ENCODE data around the gene NRG3. TPM values are rescaled to one million over a fixed set of nuclear protein-coding genes. Genes with fewer than 3 reads are reported as not detected.

NRG3 gene
- total RNA-seq, 1 experiment from 2014 or later: not detected

- DNase-seq (ENCODE audit: low spot score): no peak
Observed at GRCh38 chr10:82091413-82091812, 216.4 kb downstream of the NRG3 start.

DNA sequence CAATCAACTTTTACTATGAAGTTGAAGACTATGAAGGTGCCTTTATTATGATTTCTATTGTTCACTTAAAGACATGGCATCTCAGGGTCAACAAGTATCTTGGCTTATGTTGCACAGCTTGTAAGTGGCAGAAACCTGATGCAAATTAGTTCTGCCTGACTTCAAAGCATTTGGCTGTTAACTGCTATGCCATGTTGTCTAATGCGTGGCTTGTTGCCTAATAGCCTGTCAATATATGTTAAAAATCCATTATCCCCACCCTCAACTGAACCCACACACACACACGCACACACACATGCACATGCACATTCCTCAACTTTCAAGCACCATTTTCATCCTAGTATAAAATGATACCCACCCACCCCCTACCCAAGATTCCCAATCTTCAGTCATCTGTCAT lies 217.1 kb downstream of the NRG3 start:
- DNase-seq (ENCODE audit: low spot score): no peak

- no peak for DNase-seq (ENCODE audit: low spot score)
Observed at GRCh38 chr10:82124713-82125112, 249.7 kb downstream of the NRG3 start.

- DNase-seq (ENCODE audit: low spot score): no peak
Observed at GRCh38 chr10:82128527-82128926, 253.5 kb downstream of the NRG3 start.

DNA sequence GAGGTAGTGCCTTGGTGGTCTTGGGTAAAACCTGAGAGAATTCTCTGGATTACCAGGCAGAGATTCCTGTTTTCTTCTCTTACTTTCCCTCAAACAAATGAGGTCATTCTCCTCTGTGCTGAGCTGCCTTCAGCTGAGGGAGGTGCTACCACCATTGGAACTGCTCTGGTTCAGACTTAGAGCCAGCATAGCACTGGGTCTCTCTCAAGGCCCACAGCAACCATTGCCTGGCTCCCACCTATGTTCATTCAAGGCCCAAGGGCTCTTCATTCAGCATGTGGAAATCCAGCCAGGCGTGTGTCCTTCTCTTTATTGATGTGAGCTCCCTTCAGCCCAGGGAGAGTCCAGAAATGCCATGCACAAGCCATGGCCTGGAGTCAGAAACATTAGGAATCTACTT lies 261.1 kb downstream of the NRG3 start:
- no peak for DNase-seq (ENCODE audit: low spot score)

- DNase-seq (ENCODE audit: low spot score): no peak
Observed at GRCh38 chr10:82144153-82144552, 269.2 kb downstream of the NRG3 start.

DNA sequence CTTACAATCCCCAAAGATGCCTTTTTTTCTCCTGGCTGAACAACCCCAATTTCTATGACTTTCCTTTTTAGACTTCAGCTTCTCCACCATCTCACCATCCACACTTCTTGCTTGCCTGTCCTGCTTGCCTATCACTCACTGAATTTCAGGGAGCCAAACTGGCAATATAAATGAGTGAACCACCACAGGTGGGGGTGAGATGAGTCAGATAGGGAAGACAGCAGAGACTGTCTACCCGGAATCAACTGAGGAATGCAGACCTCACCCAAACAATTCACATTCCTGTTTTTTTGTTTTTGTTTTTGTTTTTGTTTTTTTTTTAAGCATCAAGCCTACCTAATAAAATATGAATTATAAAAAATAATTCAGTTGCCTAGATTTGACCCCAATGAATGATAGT lies 273.8 kb downstream of the NRG3 start:
- DNase-seq (ENCODE audit: low spot score): no peak

DNA sequence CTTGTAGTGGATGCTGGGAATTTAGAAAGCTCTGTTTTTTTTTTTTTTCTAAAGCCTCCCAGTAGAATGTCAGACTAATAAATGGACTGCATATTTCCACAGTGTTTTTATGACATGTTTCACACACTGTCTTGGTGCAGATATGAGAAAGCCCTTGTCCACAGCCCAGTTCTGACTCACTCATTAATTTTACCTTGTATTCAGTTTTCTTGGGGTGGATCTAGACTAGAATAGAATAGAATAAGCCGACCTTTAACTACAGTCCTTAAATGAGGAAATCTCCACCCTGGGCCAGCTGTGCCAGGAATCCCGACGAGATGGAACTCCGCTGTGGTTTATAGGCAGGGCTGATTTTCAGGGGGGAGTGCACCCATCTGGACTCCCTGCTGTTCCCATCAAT lies 274.7 kb downstream of the NRG3 start:
- no peak for DNase-seq (ENCODE audit: low spot score)

GRCh38 chr10:82150123-82150900 lies 275.3 kb downstream of the NRG3 start:
- peak; percentile 44 for DNase-seq (ENCODE audit: low spot score)

DNA sequence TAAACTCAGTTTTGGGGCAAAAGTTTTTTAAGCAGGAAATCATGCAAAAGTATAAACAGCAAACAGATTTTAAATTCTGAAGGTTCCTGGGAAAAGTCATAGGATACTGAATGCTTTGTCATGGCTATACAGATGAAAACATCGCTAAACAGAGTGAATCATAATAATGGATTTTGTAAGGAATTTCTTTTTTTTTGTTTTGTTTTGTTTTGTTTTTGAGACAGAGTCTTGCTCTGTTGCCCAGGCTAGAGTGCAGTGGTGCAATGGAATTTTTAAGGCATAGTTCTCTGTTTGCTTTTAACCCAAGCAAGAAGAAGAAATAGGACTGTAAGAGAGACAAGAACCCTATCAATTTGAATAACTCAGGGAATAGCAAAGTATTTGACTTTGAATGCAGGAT lies 285.3 kb downstream of the NRG3 start:
- DNase-seq (ENCODE audit: low spot score): no peak

DNA sequence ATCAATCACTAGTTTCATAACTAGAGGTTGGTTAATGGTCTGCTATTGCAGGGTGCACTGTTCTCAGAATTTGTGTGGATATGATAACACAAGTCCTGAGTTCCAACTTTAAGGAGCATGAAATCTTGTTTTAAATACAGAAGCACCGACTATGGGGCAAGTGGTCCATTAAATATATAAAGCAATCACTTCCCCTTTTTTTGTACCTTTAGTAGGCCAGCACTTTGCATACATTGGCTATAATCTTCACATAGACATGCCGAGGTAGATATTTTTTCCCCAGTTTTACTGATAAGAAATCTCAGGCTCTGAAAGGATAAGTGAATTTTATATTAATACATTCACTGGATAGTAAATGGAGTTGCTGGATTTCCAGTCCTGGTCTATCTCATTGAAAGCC lies 286.3 kb downstream of the NRG3 start:
- DNase-seq (ENCODE audit: low spot score): no peak

DNA sequence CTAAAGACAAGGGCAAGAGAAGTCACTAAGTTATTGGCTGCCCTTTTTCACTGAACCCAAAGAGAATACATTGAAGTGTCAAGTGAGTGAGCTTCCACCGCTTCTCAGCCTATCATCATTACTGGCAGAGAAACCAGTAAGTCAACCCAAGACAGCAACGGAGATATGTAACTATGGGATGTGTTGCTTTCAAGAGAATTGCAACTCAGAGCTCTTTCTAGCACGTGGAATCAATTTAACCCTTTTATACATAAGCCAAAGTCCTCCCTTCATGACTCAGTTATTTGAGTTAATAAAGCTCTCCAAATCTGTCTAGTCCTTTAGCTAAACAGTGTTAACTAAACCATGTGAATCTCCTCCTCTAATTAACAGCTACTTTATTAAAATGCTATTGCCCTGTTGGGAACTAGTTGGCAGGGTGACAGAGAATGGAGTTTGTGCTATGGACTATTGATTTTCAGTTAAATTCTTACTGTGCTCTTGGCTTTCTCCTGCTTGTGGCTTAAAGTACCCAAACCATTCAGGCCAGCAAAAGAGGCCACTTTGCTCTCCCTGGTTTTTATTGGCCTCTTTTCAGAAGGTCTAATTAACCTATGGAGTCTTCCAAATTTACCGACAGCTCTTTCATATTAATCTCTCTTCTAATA lies 287.7 kb downstream of the NRG3 start:
- no peak for DNase-seq (ENCODE audit: low spot score)

DNA sequence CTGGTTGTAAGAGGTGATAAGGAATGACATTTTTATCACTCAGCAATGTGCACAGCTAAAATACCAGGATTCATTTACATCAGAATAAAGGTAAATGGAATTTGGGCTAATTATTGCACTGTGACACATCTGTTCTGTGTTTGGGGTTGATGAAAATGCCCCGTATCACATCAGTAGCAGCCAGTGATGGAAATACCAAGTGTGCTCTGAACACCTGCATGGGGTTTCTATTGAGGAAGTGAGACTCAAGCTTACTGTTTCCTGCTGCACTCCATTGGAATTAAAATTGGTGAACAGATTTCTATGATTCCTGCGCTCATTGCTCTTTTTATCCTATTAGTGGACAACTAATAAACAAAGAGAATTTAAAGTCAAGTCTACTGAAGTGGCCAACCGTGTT lies 296.9 kb downstream of the NRG3 start:
- no peak for DNase-seq (ENCODE audit: low spot score)

GRCh38 chr10:82176587-82176986 lies 301.6 kb downstream of the NRG3 start:
- DNase-seq (ENCODE audit: low spot score): no peak

DNA sequence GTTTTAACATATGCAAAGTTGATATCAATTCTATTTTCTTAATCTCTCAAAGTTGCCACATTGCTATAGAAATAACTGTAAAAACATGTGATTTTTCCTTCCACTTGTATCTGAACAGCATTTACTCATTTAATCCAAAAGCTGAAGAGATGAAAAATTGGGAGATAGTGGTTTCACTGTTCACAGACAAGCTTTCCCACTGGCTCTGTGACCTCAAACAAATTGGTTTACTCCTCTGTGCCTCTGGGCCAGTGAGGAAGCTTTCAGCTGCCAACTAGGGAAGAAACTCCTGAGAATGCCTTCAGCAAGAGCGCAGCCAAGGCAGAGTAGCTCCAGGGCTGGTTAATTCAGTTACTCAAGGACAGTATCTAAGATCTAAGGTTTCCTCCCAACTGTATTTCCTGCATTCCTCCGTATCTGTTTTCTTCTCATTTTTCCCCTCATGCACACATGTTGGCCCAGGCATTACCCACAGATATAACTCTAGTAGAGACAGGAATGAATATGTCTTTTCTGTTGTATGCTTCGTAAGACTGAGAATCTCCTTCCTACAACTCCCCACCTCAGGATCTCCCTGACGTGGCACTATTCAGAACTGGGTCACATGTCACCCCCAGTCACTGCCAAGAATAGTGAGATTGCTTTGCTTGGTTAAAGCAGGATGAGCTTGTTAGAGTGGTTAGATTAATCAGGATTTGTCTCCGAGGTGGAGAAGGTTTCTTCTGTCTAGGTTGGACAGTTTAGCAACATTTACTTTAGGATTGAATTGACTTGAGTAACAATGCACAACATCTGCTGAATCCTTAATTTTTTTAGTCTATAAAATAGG lies 315.7 kb downstream of the NRG3 start:
- DNase-seq (ENCODE audit: low spot score): peak; percentile 60

GRCh38 chr10:82191653-82192052 lies 316.7 kb downstream of the NRG3 start:
- no peak for DNase-seq (ENCODE audit: low spot score)

DNA sequence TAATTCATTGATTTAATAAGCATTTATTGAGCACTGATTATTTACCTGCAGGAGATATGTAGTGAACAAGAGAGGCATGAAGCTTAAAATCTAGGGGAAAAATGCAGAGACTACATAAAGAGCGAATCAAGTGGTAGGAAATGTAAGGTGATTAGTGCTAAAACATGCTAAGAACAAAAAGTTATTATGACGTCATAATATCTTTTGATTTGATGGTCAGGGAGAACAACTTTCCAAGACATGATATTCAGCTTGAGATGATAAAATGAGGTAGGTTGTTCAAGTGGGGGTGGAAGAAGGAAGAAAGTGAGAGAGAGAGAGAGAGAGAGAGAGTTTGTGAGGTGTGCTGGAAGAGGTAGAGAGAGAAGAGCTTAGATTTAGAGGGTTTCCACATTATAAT lies 317.7 kb downstream of the NRG3 start:
- no peak for DNase-seq (ENCODE audit: low spot score)

DNA sequence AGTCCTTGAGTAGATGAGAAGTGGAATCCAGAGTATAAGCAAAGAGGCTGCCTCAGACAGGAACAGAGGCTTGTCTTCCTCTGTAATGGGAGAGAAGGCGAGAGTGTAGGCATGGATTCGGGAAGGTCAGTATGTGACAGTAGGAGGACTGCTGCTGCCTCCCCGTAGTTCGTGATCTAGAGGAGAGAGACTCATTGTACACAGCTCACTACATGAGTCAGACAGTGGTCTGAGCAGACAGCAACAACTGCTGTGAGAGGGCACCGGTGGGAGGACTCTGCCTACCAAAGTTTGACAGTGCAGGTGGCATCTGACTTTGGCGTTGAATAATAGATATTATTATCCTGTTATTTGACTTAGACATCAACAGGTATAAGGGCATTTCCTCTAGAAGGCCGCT lies 319.4 kb downstream of the NRG3 start:
- DNase-seq (ENCODE audit: low spot score): no peak

GRCh38 chr10:82206831-82207230 lies 331.8 kb downstream of the NRG3 start:
- no peak for DNase-seq (ENCODE audit: low spot score)

GRCh38 chr10:82208726-82209125 lies 333.7 kb downstream of the NRG3 start:
- no peak for DNase-seq (ENCODE audit: low spot score)

DNA sequence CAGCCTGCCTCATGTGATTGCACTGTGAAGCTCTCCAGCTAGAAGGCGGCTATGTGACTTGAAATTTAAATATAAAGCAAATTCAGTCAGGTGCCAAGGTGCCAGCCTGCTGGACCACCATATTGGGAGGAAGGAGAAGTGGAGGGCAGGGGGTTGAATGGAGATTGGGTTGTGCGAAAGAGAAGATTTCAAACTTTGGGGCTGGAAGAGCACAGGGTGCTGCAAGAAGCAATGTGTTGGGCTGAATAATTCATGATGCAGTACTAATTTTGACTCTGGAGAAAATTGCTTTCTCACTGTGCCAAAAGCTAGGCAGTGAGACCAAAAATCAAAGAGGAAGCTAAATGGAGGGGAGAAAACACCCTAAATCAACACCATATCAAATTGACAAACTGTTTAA lies 335.3 kb downstream of the NRG3 start:
- DNase-seq (ENCODE audit: low spot score): no peak

DNA sequence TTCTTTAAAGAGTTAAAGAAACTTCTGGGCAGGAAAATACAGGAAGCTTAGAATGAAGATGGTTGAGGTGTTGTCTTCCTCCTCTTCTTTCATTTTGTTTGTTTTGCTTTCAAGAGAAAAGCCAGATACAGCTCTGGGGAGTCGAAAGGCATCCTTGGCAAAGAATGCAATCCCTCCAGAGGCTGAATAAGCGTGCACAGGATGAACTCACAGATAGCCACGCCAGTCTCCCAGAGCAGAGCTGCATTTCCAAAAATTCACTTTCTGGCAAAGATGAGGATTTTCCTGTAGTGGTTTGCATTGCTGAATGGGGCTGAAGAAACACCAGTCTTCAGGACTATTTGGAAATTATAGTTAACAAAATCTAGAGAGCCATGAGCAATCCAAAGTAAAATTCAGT lies 336.4 kb downstream of the NRG3 start:
- no peak for DNase-seq (ENCODE audit: low spot score)

GRCh38 chr10:82212753-82213152 lies 337.8 kb downstream of the NRG3 start:
- DNase-seq (ENCODE audit: low spot score): no peak

Data from H4 (cell line).